H1 (cell line): ENCODE data around the gene THEMIS.

Source experiments
- CTBP2 ChIP-seq: IDR thresholded peaks from 2 replicates; pipeline ENCODE4 v1.7.0; 2011; ENCODE audit warnings: borderline replicate concordance, mild to moderate bottlenecking, moderate library complexity, mixed read lengths, low read length; ENCODE audit not compliant: insufficient read depth, insufficient read length
- CTCF ChIP-seq, 3 experiments: IDR thresholded peaks; 1 replicate in 2 of 3; 2 replicates in 1 of 3; pipeline versions ENCODE4 v1.5.1 to v1.6.1; 2011; ENCODE audit warnings: low read length in 3 of 3, mild to moderate bottlenecking in 3 of 3, inconsistent platforms in 2 of 3, low read depth in 1 of 3, moderate library complexity in 1 of 3; ENCODE audit not compliant: insufficient read depth in 1 of 3; ENCODE audit errors: control extremely low read depth in 1 of 3
- RXRA ChIP-seq: IDR thresholded peaks from 2 replicates; pipeline ENCODE4 v1.6.1; 2011; ENCODE audit warnings: low read depth, mild to moderate bottlenecking, low read length, moderate library complexity; ENCODE audit not compliant: insufficient read depth
- SIN3A ChIP-seq, 2 experiments: IDR thresholded peaks in 1 of 2; conservative IDR thresholded peaks in 1 of 2; 2 replicates each; pipeline ENCODE4 v1.6.1; 2011 to 2012; ENCODE audit warnings: low read length in 2 of 2, improper control_type of control experiment in 1 of 2, low read depth in 1 of 2, mild to moderate bottlenecking in 1 of 2
- SIX5 ChIP-seq: IDR thresholded peaks from 2 replicates; pipeline ENCODE4 v1.6.1; 2011; ENCODE audit warnings: mild to moderate bottlenecking, low read depth, low read length
- SP1 ChIP-seq: IDR thresholded peaks from 2 replicates; pipeline ENCODE4 v1.6.1; 2011; ENCODE audit warnings: low read depth, low read length
- SP2 ChIP-seq: IDR thresholded peaks from 2 replicates; pipeline ENCODE4 v1.6.1; 2012; ENCODE audit warnings: mild to moderate bottlenecking, low read length, inconsistent platforms
- YY1 ChIP-seq: IDR thresholded peaks from 2 replicates; pipeline ENCODE4 v1.6.1; 2011; ENCODE audit warnings: low read depth, mild to moderate bottlenecking, low read length

GRCh38 chr6:127860723-127861122 is 40.1 kb downstream of the THEMIS start:
- TF ChIP-seq RXRA (no peak), CTCF (IDR thresholded peaks at IDR 0.05; ENCODE audit: control extremely low read depth in 1 of 3, insufficient read depth in 1 of 3, low read depth in 1 of 3, low read length in 3 of 3) (no peak), SP2 (no peak), SP1 (no peak), CTBP2 (no peak), SIN3A (conservative IDR thresholded peaks at IDR 0.05 in 1 of 2, IDR thresholded peaks at IDR 0.05 in 1 of 2; ENCODE audit: low read depth in 1 of 2, low read length in 2 of 2) (no peak), YY1 (no peak), SIX5 (no peak)
